GM12892 (cell line): ENCODE measurements around the gene SHH.

Experiments
- POLR2A ChIP-seq: IDR thresholded peaks from 2 replicates; pipeline ENCODE4 v1.6.1; 2011; ENCODE audit warnings: low read depth, low read length, control low read depth
- TAF1 ChIP-seq: IDR thresholded peaks from 2 replicates; pipeline ENCODE4 v1.6.1; 2011; ENCODE audit warnings: low read depth, mild to moderate bottlenecking, control low read depth, low read length, borderline replicate concordance

DNA sequence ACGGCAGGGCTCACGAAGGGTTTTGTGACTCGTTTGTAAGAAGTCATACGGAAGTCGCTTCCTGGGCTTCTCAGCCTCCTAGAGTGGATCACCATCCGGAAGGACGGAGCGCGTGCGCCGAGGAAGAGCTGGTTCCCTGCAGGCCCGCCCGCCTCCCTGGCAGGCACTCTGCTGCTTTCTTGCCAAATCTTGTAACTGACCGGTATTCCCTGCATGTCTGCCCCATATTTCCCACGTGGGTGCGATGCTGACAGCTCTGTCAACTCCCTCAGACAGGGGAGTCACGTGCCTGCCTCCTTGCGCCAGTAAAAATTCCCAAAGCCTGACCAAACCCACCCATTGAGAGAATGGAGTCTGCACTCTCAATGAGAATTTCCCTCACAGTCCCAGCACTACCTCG is 12.7 kb downstream of the SHH start:
- TF ChIP-seq TAF1, result no peak
- no peak for TF ChIP-seq POLR2A
